ENCODE data around the gene SRSF9. TPM values are rescaled to one million over a fixed set of nuclear protein-coding genes. Genes with fewer than 3 reads are reported as not detected.

Gene SRSF9
- total RNA-seq, 2 donors from 2014 or later: 41.0 to 83.5 TPM

GRCh38 chr12:120437735-120438494 lies 31.6 kb downstream of the SRSF9 start, which contains the start of gene COX6A1:
COX6A1 (plus strand) TSS chr12:120438113; CDS start chr12:120438127, 14 bp downstream.
- H3K36me3 ChIP-seq: peaks cover 6% of the 10 kb centered on the region
- ATAC-seq (ENCODE audit: insufficient number of reproducible peaks, low FRiP score, low read depth) (peak; percentile 23), DNase-seq (ENCODE audit: low spot score) (peak; percentile 81)
- TF ChIP-seq, protein P1, sequence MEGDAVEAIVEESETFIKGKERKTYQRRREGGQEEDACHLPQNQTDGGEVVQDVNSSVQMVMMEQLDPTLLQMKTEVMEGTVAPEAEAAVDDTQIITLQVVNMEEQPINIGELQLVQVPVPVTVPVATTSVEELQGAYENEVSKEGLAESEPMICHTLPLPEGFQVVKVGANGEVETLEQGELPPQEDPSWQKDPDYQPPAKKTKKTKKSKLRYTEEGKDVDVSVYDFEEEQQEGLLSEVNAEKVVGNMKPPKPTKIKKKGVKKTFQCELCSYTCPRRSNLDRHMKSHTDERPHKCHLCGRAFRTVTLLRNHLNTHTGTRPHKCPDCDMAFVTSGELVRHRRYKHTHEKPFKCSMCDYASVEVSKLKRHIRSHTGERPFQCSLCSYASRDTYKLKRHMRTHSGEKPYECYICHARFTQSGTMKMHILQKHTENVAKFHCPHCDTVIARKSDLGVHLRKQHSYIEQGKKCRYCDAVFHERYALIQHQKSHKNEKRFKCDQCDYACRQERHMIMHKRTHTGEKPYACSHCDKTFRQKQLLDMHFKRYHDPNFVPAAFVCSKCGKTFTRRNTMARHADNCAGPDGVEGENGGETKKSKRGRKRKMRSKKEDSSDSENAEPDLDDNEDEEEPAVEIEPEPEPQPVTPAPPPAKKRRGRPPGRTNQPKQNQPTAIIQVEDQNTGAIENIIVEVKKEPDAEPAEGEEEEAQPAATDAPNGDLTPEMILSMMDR (IDR thresholded peaks at IDR 0.05): no peak
- peaks cover 7 to 15% of the 10 kb centered on the region in 2 donors for H3K4me1 ChIP-seq (ENCODE audit: control insufficient read depth in 1 of 2, low read depth in 2 of 2)
- no peaks in the 10 kb centered on the region for H3K27me3 ChIP-seq (replicated peaks; ENCODE audit: insufficient read depth)
- peak within 1 kb of the TSS; percentile 97 for H3K4me3 ChIP-seq
- peak within 1 kb of the TSS; percentile 73 to 81 for H3K27ac ChIP-seq
- H3K9me3 ChIP-seq: no peaks in the 10 kb centered on the region

DNA sequence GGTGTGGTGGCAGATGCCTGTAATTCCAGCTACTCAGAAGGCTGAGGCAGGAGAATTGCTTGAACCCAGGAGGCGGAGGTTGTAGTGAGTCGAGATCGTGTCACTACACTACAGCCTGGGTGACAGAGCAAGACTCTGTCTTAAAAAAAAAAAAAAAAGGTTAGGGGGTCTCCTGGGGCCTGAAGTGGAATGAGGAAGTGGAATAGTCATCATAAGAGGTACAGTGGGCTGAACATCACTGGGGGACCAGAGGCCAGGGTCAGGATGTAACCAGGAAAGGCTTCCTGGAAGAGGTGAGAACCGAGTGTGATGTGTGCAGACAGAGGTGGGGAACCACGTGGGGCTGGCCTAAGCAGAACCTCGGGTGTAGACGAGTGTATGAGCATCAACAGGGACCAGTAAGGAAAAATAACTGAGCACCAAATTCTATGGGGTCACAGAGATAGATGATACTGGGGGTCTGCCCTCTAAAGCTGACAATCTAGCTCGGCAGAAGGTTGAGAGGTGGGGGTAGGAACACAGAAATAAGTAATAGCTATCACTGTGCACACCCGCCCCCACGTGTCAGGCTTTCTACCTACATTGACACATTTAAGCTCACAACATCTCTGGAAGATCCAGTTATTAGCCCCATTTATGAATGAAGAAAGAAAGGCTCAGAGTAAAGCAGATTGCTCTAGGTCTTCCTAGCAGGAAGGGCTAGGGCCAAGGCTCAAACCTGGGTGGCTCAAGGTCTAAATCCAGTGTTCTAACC lies 36.6 kb downstream of the SRSF9 start:
- ATAC-seq (ENCODE audit: insufficient number of reproducible peaks, low FRiP score, low read depth) (no peak), DNase-seq (ENCODE audit: low spot score) (no peak)
- no peaks in the 10 kb centered on the region for H3K9me3 ChIP-seq
- no peaks in the 10 kb centered on the region for H3K27me3 ChIP-seq (replicated peaks; ENCODE audit: insufficient read depth)
- TF ChIP-seq, protein P1 (IDR thresholded peaks at IDR 0.05): no peak
- H3K27ac ChIP-seq: no peak overlapping the region
- H3K4me3 ChIP-seq: no peak overlapping the region
- H3K36me3 ChIP-seq: no peaks in the 10 kb centered on the region
- H3K4me1 ChIP-seq (ENCODE audit: control insufficient read depth in 1 of 2, low read depth in 2 of 2): peaks cover 0 to 4% of the 10 kb centered on the region in 2 donors

GRCh38 chr12:120429368-120429767 lies 40.2 kb downstream of the SRSF9 start:
- Histone ChIP-seq H3K27ac (no peak overlapping the region), H3K4me3 (no peak overlapping the region), H3K36me3 (no peaks in the 10 kb centered on the region), H3K9me3 (no peaks in the 10 kb centered on the region), H3K4me1 (ENCODE audit: control insufficient read depth in 1 of 2, low read depth in 2 of 2) (no peaks in the 10 kb centered on the region), H3K27me3 (replicated peaks; ENCODE audit: insufficient read depth) (no peaks in the 10 kb centered on the region)
- no peak for ATAC-seq (ENCODE audit: insufficient number of reproducible peaks, low FRiP score, low read depth)
- TF ChIP-seq, protein P1 (IDR thresholded peaks at IDR 0.05): no peak
- no peak for DNase-seq (ENCODE audit: low spot score)

DNA sequence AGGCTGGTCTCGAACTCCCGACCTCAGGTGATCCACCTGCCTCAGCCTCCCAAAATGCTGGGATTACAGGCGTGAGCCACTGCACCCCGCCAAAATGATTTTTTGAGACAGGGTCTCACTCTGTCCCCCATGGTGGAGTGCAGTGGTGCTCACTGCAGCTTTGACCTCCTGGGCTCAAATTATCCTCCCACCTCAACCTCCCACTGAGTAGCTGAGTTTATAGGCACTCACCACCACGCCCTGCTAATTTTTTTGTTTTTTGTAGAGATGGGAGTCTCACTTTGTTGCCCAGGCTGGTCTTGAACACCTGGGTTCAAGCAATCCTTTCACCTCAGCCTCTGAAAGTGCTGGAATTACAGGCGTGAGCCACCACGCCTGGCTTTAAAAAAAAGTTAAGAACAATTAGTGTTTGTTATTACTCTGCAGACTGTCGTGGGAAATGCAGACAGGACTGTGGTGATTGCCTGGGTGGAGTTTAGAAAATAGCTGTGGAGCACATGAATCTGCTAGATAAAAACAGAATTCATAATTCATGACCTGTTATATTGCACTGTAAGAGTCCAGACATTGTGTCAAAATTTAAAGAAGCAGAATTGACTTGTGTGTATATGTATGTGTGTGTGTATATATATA lies 40.8 kb downstream of the SRSF9 start:
- H3K27ac ChIP-seq: no peak overlapping the region
- H3K4me3 ChIP-seq: no peak overlapping the region
- no peaks in the 10 kb centered on the region for H3K9me3 ChIP-seq
- H3K36me3 ChIP-seq: no peaks in the 10 kb centered on the region
- no peaks in the 10 kb centered on the region for H3K4me1 ChIP-seq (ENCODE audit: control insufficient read depth in 1 of 2, low read depth in 2 of 2)
- ATAC-seq (ENCODE audit: insufficient number of reproducible peaks, low FRiP score, low read depth) (no peak), DNase-seq (ENCODE audit: low spot score) (no peak)
- TF ChIP-seq, protein P1 (IDR thresholded peaks at IDR 0.05): no peak
- H3K27me3 ChIP-seq (replicated peaks; ENCODE audit: insufficient read depth): no peaks in the 10 kb centered on the region

DNA sequence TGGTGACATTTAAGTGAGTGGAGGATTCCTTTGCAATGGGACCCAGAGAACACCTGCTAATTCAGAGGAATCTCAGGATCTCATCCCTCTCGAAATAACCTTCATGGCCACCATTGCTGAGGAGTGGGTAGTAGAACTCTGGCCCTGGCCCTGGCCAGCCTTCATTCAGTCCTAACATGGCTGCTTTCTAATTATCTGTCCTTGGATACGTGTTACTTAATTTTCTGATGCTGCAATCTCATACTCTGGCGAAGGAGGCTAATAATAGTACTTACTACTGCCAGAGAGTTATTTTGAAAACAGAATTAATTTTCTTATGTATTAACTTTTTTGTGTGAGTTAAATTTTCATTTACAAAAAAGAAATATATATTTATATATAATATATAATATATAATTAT lies 43.8 kb downstream of the SRSF9 start:
- TF ChIP-seq, protein P1 (IDR thresholded peaks at IDR 0.05): no peak
- H3K27ac ChIP-seq: no peak overlapping the region
- no peaks in the 10 kb centered on the region for H3K36me3 ChIP-seq
- no peak overlapping the region for H3K4me3 ChIP-seq
- H3K9me3 ChIP-seq: no peaks in the 10 kb centered on the region
- DNase-seq (ENCODE audit: low spot score) (no peak), ATAC-seq (ENCODE audit: insufficient number of reproducible peaks, low FRiP score, low read depth) (no peak)
- H3K4me1 ChIP-seq (ENCODE audit: control insufficient read depth in 1 of 2, low read depth in 2 of 2): no peaks in the 10 kb centered on the region
- no peaks in the 10 kb centered on the region for H3K27me3 ChIP-seq (replicated peaks; ENCODE audit: insufficient read depth)
